Vagina (tissue), 2 donors: ENCODE data around the gene STK40.

ENCODE experiments used
- POLR2A ChIP-seq, 2 donors: fragments of 450-650 bp; IDR thresholded peaks; one replicate each; pipeline ENCODE4 v1.6.1; 2017; ENCODE audit warnings: antibody characterized with exemption in 2 of 2, mild to moderate bottlenecking in 2 of 2, moderate library complexity in 2 of 2
- POLR2AphosphoS5 ChIP-seq, 2 donors: sonication (generic); formaldehyde crosslinking; IDR thresholded peaks; one replicate each; pipeline ENCODE4 v1.9.0; 2017; ENCODE audit warnings: antibody characterized with exemption in 2 of 2, mild to moderate bottlenecking in 2 of 2, low read depth in 1 of 2; ENCODE audit not compliant: insufficient read depth in 1 of 2
- TF ChIP-seq, protein P1 (sequence below), 3 experiments: fragments of 450-650 bp in 2 of 3; fragments of 200-600 bp in 1 of 3; sonication (generic) in 1 of 3; IDR thresholded peaks; one replicate each; pipeline ENCODE4 v1.5.1; 2017 to 2019; ENCODE audit warnings: antibody characterized with exemption in 3 of 3, mild to moderate bottlenecking in 2 of 3, moderate library complexity in 2 of 3

GRCh38 chr1:36380782-36381181, 4.9 kb downstream of the STK40 start:
- TF ChIP-seq, protein P1, sequence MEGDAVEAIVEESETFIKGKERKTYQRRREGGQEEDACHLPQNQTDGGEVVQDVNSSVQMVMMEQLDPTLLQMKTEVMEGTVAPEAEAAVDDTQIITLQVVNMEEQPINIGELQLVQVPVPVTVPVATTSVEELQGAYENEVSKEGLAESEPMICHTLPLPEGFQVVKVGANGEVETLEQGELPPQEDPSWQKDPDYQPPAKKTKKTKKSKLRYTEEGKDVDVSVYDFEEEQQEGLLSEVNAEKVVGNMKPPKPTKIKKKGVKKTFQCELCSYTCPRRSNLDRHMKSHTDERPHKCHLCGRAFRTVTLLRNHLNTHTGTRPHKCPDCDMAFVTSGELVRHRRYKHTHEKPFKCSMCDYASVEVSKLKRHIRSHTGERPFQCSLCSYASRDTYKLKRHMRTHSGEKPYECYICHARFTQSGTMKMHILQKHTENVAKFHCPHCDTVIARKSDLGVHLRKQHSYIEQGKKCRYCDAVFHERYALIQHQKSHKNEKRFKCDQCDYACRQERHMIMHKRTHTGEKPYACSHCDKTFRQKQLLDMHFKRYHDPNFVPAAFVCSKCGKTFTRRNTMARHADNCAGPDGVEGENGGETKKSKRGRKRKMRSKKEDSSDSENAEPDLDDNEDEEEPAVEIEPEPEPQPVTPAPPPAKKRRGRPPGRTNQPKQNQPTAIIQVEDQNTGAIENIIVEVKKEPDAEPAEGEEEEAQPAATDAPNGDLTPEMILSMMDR (IDR thresholded peaks at IDR 0.05), result no peak
- TF ChIP-seq POLR2A (IDR thresholded peaks at IDR 0.05) (no peak), POLR2AphosphoS5 (IDR thresholded peaks at IDR 0.05; ENCODE audit: insufficient read depth in 1 of 2, low read depth in 1 of 2) (no peak)
